HG03342 (cell line): ENCODE data around the gene TMEM185A.
"Not testable (repeated sequence)": the region's sequence is repeated elsewhere in the genome, so short reads cannot be mapped to it uniquely, and the experiment has no call there.

ENCODE experiments used
- ATAC-seq: cut with Tn5 transposase; IDR thresholded peaks from one replicate; pipeline ENCODE4 v1.9.1; 2021; ENCODE audit warnings: mild to moderate bottlenecking, moderate library complexity; ENCODE audit not compliant: unreplicated experiment

Gene TMEM185A

DNA sequence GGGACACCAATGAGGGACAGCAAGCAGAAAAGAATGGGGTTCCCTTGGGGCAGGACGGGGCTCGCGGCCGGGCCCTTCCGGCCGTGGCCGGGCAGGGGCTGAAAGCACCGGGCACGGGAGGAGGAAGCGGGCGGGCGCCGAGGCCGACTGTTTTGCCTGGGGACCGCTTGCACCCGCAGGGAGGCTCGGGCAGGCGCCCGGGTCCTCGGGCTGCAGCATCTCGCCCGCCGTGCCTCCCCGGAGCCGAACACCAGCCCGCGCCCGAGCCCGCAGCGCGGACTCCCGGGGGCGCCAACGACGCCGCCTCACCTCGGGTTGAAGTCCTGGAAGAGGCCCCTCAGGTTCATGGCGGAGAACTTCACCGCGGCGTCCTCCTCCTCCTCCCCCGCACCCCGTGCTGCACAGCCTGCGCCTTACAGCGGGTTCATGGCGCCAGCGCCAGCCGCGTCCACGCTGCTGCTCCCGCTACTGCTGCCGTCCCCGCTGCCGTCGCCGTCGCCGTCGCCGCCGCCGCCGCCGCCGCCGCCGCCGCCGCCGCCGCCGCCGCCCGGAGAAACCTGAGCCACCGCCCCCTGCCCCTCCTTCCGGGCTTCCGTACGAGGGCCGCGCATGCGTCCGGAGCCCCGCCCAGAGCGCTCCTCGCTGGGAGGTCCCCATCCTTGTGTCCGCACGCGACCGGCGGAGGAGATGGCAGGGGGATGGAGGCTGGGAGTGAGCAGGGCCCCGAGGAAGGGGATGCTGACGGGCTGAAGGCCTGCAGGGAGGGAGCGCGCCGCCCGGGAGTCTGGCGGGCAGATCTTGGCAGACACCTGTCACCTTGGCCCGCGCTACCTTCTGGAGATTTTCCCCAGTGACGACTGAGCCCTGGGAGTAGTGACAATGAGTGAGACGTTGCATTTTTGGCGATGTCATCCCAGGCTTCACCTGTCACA is at the start of gene TMEM185A:
Gene TMEM185A (minus strand): TSS at position 559 of the 932 bp plus-strand sequence. CDS start 212 bp downstream, at position 347.
- ATAC-seq: peak; percentile 82

DNA sequence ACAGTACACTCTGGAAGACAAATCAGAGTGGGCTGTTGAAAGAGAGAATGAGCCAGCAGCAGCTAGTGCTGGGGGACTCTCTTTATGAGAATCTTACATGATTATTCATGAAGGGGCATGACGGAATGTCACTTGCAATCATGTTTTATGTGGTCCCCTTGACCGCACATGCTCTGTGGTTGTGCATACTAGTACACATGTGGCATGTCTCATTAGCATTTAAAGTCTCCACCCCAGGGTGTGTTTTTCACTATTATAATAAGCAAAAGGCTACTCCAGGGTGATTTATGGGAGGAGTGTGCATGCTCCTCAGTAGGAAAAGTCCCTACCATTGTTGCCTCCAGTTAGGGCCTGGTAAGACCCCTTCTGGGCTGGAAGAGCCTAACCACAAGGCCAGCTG is 49.6 kb upstream of the TMEM185A start:
- no peak for ATAC-seq

DNA sequence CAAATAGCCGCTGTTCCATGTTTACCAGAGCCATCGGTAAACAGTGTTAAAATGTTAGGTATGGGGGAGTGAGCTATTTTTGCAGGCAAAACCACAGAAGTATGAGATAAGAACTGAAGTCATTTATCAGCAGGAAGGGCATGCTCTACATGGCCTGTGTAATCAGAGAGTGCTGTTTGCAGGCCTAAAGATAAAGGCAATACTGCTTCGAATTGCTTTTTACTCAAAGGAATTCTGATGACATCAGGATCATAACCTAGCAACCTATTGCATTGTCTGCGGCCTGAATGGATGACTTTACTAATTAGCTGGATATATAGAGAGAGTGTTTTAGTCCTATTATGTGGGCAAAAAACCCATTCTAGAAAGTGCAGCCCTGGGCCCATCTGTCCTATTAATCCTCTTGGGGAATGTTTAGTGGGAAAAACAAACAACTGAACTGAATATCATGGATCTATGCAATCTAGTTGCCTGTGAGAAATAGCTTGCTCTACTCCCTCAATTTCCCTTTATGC is 47.6 kb upstream of the TMEM185A start:
- not testable (repeated sequence) for ATAC-seq

DNA sequence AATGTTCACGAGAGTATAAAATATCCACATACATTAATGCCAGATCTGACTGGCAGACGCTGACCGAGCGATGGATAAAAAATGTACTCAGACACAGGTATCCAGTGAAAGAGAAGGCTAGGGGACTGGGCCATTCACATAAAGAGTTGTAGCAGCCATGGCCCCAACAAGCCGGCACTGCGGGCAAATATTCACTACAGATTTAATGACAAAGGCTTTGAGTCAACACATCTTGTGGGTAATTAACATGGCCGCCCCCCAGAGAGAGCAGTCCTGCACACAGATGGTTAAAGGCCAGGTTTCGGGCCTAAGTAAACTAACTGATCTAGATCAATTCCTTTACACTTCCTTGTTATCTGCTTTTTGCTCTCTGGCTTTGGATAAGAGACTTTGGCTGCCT is 44.0 kb upstream of the TMEM185A start:
- ATAC-seq: not testable (repeated sequence)

DNA sequence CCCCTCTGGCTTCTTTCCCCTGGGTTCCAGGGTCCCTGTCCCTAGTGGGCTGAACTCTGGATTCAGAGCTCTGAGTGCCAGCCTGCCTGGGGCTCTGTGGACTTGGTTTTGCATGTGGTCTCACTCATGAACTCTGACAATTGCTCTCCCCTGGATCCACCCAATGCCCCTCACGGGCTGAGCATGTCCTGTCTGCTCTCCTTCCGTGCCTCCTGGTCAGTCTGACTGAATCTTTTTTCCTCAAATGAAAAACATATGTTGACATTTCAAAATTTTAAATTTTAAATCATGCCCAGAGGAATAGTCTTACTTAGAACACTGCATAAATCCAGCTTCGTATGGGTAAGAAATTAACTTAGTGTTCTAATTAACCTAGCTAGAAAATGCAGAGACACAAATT is 43.5 kb upstream of the TMEM185A start:
- not testable (repeated sequence) for ATAC-seq

DNA sequence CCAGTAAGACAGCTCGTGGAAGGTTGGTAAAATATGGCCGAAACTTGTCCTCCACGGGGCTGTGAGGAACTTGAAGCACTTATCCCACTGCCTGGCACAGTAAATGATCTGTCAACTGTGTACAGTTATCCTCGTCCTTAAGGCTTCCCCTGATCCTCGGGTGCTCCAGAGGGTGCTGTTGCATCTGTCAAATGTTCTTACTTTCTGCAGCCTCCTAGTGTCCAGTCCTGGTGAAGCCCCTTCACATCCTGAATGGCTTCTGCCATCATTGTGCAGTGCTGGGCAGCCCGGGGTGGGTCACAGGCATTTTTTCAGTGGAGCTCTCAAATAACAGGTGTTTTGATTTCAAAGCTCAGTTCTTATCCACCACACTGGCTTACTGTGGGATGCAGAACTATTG is 29.0 kb upstream of the TMEM185A start:
- not testable (repeated sequence) for ATAC-seq

DNA sequence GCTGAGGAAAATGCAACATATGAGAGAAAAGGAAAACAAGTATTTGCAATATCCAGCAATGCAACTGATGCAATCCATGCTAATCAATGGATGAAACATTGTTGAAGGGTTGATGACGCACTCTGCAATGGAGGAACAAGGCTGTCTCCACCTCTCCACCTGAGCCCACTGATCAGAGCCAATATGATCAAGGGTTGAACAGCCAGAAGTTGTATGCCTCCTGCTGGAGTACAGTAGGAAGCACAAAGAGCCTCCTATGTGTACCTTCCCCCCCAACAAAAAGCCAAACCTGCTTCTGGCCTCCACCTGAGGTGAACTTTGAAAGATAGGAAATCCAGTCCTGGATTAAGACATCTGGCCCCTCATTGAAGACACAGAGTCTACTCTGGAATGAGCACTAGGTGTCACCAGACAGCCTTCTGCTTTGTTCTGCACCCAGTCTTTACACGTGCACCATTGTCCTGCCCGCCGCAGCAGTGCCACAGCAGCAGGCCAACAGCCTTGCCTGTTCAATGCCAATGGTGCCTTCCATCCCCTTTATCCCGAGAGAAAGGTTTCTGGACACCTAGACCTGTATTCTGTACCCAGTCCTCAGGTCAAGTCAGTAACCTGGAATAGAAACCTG is 24.8 kb upstream of the TMEM185A start:
- not testable (repeated sequence) for ATAC-seq

DNA sequence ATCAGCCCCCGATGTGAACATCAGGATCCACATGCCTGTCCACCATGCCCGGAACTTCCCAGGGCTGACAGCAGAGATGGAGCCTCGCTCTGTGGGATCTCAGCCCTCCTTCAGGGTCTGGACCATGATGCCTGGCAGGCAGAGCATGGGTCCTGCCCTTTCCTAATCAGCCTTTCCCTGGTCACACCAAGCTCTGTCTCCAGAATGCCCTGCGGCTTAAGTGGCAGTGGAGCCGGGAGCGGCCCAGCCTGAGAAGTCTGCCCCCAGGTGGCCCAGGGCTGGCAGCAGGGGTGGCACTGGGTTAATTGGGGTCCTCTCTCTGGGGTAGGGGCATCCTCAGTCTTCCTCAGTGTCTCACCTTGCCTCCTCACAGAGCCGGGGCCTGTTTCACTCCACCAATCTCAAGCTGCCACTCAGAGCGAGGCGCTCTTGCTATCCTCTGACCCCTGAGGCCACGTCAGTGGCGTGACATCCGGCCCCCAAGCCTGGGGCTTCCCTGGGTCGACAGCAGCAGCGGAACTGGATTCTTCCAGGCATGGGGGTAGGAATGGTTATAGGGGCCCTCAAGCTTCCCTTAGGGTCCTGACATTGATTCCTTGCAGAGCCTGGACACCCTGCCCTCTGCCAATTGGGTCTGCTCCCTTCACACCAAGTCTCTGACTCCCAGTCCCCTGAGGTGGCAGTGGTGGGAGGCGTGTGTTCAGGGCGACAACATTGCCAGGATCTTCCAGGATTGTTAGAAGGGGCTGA is 20.8 kb upstream of the TMEM185A start:
- no peak for ATAC-seq

DNA sequence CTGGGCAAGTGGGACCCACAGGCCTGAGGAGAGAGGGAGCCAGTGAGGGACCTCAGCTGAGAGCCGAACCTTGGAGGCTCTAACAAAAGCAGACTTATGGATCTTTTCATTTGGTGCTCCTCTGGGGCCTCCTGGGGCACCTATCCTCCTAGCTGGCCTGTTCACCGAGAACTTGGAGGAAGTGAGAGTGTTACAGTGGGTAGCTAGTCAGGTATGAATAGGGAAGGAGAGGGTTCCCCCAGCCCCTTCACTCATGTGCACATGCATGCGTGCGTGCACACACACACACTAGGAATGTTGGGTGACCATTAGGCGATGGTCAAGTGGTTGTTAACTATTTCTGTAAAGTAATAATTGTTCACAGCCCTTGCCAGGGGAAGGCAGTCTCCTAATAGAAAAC is 18.6 kb upstream of the TMEM185A start:
- no peak for ATAC-seq

DNA sequence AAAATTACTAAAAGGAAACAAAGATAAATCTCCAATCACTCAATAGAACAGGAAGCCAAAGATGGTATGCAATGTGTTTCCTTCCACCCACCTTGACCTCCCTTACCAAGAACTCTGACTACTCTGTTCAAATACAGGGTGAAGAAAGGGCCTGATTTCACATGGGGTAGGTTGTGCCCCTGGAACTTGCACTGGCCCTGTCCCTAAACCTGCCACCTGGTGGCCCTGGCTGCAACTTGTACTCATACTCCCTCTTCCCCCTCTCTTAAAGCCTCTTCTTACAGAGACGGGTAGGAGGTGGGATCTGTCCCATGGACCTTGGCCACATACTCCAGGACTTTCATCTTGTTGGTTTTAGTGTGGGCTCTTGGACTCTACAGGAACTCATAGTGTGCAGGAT is 17.3 kb upstream of the TMEM185A start:
- ATAC-seq: no peak

DNA sequence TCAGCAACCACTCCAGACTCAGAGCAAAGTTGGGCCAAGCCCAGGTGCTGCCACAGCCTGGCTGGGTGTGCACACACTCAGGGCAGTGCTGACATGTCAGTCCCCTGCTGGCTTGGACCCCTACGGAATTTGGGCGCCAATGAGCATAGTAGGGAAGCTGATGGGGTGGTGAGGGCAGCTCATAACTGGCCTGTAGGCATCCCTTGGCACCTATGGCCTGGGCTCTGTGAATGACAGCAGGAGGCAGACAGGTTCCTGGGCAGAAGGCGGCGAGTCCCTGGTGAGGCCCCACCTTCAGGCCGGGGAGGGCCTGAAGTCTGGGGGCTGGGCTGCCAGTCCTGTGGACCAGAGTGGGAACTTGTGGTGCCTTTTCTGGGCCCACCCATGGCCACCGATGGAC is 15.9 kb upstream of the TMEM185A start:
- no peak for ATAC-seq

DNA sequence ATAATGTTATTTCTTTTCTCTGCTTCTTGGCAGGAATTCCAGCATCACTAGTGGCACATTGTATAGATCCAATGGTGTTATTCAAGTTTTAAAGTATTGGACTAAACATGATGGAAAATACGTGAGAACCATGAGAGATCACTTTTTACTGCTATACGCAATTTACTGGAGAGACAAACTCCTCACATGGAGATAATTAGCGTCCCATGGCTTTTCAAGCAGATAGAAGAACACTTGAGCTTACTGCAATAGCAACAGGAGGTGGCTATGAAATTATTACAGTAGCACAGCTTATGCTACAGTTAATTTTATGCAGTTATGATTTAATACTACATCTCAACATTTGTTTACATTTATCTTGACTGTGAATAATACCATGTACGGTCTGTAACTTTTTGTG is 11.9 kb upstream of the TMEM185A start:
- ATAC-seq: no peak

DNA sequence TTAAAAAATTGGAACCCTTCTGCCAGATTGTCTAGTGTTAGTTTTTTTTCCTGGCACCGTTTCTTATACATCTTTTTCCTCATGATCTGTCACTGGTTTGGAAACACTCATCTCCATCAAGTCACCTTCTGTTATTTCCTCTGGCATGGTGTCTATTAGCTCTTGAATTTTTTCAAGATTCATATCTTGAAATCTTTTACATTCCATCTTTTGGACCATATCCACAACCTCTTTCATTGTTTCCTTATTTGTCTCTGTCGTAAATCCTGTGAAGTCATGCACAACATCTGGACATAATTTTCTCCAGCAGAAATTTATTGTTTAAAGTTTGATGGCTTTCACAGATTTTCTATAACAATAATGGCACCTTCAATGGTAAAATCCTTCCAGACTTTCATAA is 10.2 kb upstream of the TMEM185A start:
- ATAC-seq: no peak

DNA sequence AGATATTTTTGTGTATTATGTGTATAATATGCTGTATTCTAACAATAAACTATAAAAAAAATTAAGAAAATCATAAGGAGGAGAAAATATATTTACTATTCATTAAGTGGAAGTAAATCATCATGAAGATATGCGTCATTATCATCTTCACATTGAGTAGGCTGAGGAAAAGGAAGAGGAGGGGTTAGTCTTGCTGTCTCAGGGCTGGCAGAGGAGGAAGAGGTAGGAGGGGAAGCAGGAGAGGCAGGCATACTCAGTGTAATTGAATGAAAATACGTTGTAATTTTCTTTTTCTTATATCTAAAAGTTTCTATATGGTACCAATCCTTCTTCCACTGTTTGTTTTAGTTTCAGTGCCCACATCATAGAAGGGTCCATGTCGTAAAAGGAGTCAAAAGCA is 9.8 kb upstream of the TMEM185A start:
- ATAC-seq: no peak

DNA sequence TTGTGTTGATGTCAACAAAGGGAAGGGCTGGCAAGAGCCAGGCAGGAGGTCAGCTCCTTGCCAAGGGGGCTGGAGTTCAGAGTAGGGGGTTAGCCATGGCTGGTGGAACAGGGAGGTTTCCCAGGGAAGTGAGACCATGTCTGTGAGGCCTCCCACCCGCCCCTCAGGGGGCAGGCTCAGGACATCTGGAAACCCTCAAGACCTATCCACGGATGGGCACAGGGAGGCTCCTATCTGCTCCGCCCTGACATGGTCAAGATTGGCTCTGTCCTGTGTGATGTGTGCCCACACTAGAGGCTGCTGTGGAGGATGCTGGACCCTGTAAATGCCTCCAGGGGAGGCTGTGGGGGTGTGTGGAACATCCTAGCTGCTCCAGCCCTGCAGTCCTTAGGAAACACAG is 8.0 kb upstream of the TMEM185A start:
- ATAC-seq: no peak

DNA sequence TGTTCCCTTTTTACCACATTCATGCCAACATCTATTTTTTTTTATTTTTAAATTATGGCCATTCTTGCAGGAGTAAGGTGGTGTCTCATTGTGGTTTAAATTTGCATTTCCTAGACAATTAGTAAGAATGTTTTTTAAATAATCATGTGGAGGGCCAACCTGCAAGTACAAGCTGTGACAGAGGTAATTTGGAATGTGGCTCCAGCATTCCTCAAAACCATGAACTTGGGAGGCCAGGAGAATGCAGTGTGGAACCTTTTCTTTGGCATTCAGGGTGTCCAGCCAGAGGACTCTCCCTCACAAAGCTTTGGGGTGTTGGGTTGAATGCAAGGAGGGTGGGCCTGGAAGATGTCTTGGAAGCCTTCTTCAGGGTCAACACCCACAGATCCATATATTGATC is 7.3 kb upstream of the TMEM185A start:
- ATAC-seq: no peak

DNA sequence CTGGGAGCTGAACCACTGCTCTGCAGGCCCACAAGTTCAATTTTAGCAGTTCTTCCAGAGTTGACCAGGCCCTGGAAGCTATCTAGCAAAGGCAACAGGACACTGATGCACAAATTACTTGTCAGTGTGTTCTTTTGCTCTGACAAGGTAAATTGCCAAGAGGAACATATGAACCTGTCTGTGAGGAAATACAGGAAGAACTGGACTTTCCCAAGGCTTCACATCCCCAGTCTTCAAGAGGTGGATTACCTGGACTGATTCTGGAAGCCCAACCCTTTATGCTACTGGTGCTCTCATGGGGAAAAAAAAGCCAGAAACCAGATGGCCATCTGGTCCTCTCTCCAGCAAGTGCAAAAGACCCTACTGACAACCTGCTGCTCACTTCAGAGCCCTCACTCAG is 1.9 kb upstream of the TMEM185A start:
- no peak for ATAC-seq

DNA sequence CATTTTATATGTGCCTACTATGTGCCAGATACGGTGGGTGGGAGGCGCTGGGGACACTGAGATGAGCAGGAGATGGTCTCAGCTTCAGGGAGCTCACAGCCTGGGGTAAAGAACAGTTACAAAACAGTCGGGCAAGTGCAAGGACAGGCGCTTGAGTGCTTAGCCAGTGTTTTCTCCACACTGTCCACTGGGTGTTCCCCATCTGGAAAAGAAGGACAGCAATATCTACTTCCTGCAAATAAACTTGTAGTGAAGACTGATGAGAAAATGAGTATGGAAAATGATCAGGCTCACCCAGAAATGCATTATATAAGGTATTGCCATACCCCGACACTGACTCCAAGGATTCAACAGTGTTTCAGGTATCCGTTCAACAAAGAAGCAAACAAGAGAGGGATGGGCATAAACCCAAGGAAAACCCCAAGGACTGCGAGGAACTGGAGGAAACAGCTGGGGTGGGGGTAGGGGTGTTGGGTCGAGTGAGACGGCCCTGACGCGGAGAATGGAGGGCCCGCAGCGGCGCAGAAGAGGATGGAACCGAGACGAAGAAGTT is 835 bp downstream of the TMEM185A start:
- no peak for ATAC-seq

DNA sequence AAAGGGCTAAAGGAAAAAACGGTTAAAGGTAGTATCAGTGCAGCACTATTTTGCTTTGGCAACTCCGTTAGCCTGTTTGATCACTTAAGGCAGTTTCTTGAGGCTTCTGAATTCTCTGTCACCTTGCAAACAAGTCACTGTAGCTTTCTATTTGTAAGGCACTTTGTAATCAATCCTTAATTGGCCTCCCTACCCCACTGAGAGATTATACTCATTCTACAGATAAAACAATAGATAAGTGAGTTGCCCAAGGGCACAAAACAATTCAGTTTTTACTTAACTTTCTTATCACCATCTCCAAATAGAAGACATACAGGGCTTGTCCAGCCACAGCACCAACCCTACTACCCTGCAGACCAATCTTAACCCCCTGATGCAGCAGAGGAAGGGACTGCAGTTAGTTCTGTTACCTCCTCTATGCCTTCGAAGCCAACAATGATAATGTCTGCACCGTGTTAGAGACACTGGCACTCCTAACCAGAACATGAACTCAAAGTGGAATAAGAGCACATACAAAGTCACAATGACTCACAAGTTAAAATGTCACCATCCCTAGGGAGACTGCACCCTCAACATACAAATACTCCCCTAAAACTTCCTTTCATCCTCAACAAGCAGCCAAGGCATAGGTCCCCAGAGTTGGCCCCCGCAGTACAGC is 1.7 kb downstream of the TMEM185A start:
- no peak for ATAC-seq

DNA sequence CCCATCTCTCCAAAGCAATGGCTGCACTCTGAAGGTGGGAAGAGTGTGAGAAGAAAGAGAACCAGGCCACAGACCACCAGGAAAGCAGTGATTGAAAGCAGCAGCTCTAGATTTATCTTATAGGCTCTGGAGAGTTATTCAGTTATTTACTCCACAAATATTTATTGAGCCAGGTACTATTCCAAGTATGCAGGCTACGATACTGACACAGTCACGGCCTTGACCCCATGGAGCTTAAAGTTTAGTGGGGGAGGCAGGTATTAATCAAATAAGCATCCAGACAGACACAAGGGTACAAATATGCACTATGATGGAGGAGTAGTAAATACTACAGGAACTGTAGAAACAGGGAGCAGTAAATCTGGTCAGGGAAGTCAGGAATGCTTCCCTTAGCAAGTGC is 2.8 kb downstream of the TMEM185A start:
- no peak for ATAC-seq

DNA sequence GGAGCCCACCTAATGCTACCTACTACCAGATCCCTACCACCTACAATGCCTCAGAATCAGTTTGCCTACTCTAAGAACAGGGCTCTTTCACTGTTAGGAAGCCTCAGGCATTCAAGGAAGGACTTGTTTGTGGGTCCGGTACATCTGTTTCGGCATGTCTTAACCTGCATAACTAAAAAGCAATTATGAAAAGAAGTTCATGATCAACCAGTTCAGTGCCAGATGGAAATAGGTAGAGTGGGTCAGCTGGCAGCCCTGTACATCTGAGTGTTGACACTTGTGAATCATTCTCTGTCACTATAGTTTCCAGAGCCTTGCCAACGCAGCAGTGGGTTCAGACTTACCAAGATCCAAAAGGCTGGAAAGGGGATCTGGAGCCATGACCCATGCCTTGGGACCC is 3.3 kb downstream of the TMEM185A start:
- no peak for ATAC-seq
